GM18861 (cell line): Measurements from ENCODE around the gene RNU7-1.

Experiments
- ATAC-seq: cut with Tn5 transposase; IDR thresholded peaks from one replicate; pipeline ENCODE4 v1.9.1; 2021; ENCODE audit not compliant: unreplicated experiment

The RNU7-1 gene

GRCh38 chr12:6963016-6963731, 19.6 kb downstream of the RNU7-1 start:
- no peak for ATAC-seq

- ATAC-seq = no peak
Measured at GRCh38 chr12:6963791-6964413, 20.3 kb downstream of the RNU7-1 start.

GRCh38 chr12:6964605-6965025, 21.0 kb downstream of the RNU7-1 start:
- no peak for ATAC-seq

GRCh38 chr12:6965026-6965661, 21.5 kb downstream of the RNU7-1 start:
- ATAC-seq = no peak

GRCh38 chr12:6965714-6966113, 22.1 kb downstream of the RNU7-1 start:
- no peak for ATAC-seq

- no peak for ATAC-seq
Measured at GRCh38 chr12:6966351-6966750, 22.7 kb downstream of the RNU7-1 start.

GRCh38 chr12:6967651-6968100, 24.1 kb downstream of the RNU7-1 start:
- no peak for ATAC-seq

GRCh38 chr12:6968426-6968825, 24.8 kb downstream of the RNU7-1 start:
- no peak for ATAC-seq

GRCh38 chr12:6970096-6970527, 26.5 kb downstream of the RNU7-1 start:
- peak; percentile 28 for ATAC-seq

GRCh38 chr12:6974180-6974579, 30.6 kb downstream of the RNU7-1 start:
- ATAC-seq = no peak

- no peak for ATAC-seq
Measured at GRCh38 chr12:6975297-6976032, 31.8 kb downstream of the RNU7-1 start.

- no peak for ATAC-seq
Measured at GRCh38 chr12:6977653-6978052, 34.0 kb downstream of the RNU7-1 start.

- no peak for ATAC-seq
Measured at GRCh38 chr12:6978188-6978587, 34.6 kb downstream of the RNU7-1 start.

GRCh38 chr12:6978611-6979011, 35.0 kb downstream of the RNU7-1 start:
- ATAC-seq = no peak

GRCh38 chr12:6979021-6979420, 35.4 kb downstream of the RNU7-1 start:
- no peak for ATAC-seq

GRCh38 chr12:6979453-6979852, 35.8 kb downstream of the RNU7-1 start:
- no peak for ATAC-seq

- ATAC-seq = no peak
Measured at GRCh38 chr12:6980075-6980474, 36.5 kb downstream of the RNU7-1 start.

GRCh38 chr12:6980740-6981139, 37.1 kb downstream of the RNU7-1 start:
- no peak for ATAC-seq

GRCh38 chr12:6981152-6982052, 37.8 kb downstream of the RNU7-1 start:
- no peak for ATAC-seq

- ATAC-seq = no peak
Measured at GRCh38 chr12:6982532-6982931, 38.9 kb downstream of the RNU7-1 start.
